ENCODE data around the gene COL4A2.
"Not testable (repeated sequence)": the region's sequence is repeated elsewhere in the genome, so short reads cannot be mapped to it uniquely, and the experiment has no call there.

Gene COL4A2

GRCh38 chr13:110377178-110377825, 70.2 kb downstream of the COL4A2 start:
- DNase-seq (ENCODE audit: low read depth in 2 of 3, low spot score in 1 of 3), result no peak

GRCh38 chr13:110377826-110378201, 70.7 kb downstream of the COL4A2 start:
- no peak for DNase-seq (ENCODE audit: low read depth in 2 of 3, low spot score in 1 of 3)

- no peak for DNase-seq (ENCODE audit: low read depth in 2 of 3, low spot score in 1 of 3)
These were observed 72.3 kb downstream of the COL4A2 start for GRCh38 chr13:110379358-110379757.

- no peak for DNase-seq (ENCODE audit: low read depth in 2 of 3, low spot score in 1 of 3)
These were observed 72.8 kb downstream of the COL4A2 start for GRCh38 chr13:110379905-110380341.

GRCh38 chr13:110380359-110381028, 73.4 kb downstream of the COL4A2 start:
- no peak for DNase-seq (ENCODE audit: low read depth in 2 of 3, low spot score in 1 of 3)

- no peak for DNase-seq (ENCODE audit: low read depth in 2 of 3, low spot score in 1 of 3)
These were observed 73.9 kb downstream of the COL4A2 start for GRCh38 chr13:110381029-110381360.

GRCh38 chr13:110382229-110382628, 75.1 kb downstream of the COL4A2 start:
- no peak for DNase-seq (ENCODE audit: low read depth in 2 of 3, low spot score in 1 of 3)

GRCh38 chr13:110382830-110383229, 75.7 kb downstream of the COL4A2 start:
- no peak for DNase-seq (ENCODE audit: low read depth in 2 of 3, low spot score in 1 of 3)

GRCh38 chr13:110387451-110388107, 80.5 kb downstream of the COL4A2 start:
- DNase-seq (ENCODE audit: low read depth in 2 of 3, low spot score in 1 of 3), result no peak

GRCh38 chr13:110388108-110388943, 81.2 kb downstream of the COL4A2 start:
- no peak for DNase-seq (ENCODE audit: low read depth in 2 of 3, low spot score in 1 of 3)

- no peak for DNase-seq (ENCODE audit: low read depth in 2 of 3, low spot score in 1 of 3)
These were observed 83.5 kb downstream of the COL4A2 start for GRCh38 chr13:110390567-110390966.

- DNase-seq (ENCODE audit: low read depth in 2 of 3, low spot score in 1 of 3), result no peak
These were observed 84.2 kb downstream of the COL4A2 start for GRCh38 chr13:110391273-110391672.

- DNase-seq (ENCODE audit: low read depth in 2 of 3, low spot score in 1 of 3), result no peak
These were observed 85.6 kb downstream of the COL4A2 start for GRCh38 chr13:110392510-110393240.

- DNase-seq (ENCODE audit: low read depth in 2 of 3, low spot score in 1 of 3), result no peak
These were observed 86.7 kb downstream of the COL4A2 start for GRCh38 chr13:110393761-110394160.

GRCh38 chr13:110394371-110394841, 87.3 kb downstream of the COL4A2 start:
- no peak for DNase-seq (ENCODE audit: low read depth in 2 of 3, low spot score in 1 of 3)

GRCh38 chr13:110395616-110396015, 88.5 kb downstream of the COL4A2 start:
- DNase-seq (ENCODE audit: low read depth in 2 of 3, low spot score in 1 of 3), result not testable (repeated sequence)

- no peak for DNase-seq (ENCODE audit: low read depth in 2 of 3, low spot score in 1 of 3)
These were observed 89.4 kb downstream of the COL4A2 start for GRCh38 chr13:110396476-110396875.

GRCh38 chr13:110396913-110397381, 89.9 kb downstream of the COL4A2 start:
- no peak for DNase-seq (ENCODE audit: low read depth in 2 of 3, low spot score in 1 of 3)

GRCh38 chr13:110397436-110398115, 90.5 kb downstream of the COL4A2 start:
- no peak for DNase-seq (ENCODE audit: low read depth in 2 of 3, low spot score in 1 of 3)
